Mucosa of rectum (tissue), 2 donors: Measurements from ENCODE around the gene GADL1.

Source experiments
- H3K27ac ChIP-seq, 2 donors: one replicate each; pipeline ENCODE4 v1.7.0; 2013; ENCODE audit warnings: inconsistent platforms in 2 of 2, low read depth in 2 of 2, low read length in 2 of 2
- H3K27me3 ChIP-seq, 2 donors: one replicate each; pipeline ENCODE4 v1.7.0; 2013; ENCODE audit warnings: low read length in 2 of 2; ENCODE audit not compliant: control insufficient read depth in 2 of 2, insufficient read depth in 2 of 2
- H3K36me3 ChIP-seq, 2 donors: one replicate each; pipeline ENCODE4 v1.7.0; 2013; ENCODE audit warnings: low read length in 2 of 2; ENCODE audit not compliant: control insufficient read depth in 2 of 2, insufficient read depth in 2 of 2
- H3K4me1 ChIP-seq, 2 donors: one replicate each; pipeline ENCODE4 v1.7.0; 2013; ENCODE audit warnings: low read length in 2 of 2, mild to moderate bottlenecking in 1 of 2; ENCODE audit not compliant: control insufficient read depth in 2 of 2, insufficient read depth in 2 of 2
- H3K4me3 ChIP-seq, 2 donors: one replicate each; pipeline ENCODE4 v1.7.0; 2013; ENCODE audit warnings: low read length in 2 of 2
- H3K9ac ChIP-seq, 2 donors: one replicate each; pipeline ENCODE4 v1.7.0; 2013; ENCODE audit warnings: low read length in 2 of 2, low read depth in 1 of 2, mild to moderate bottlenecking in 1 of 2
- H3K9me3 ChIP-seq, 2 donors: one replicate each; pipeline ENCODE4 v1.7.0; 2013; ENCODE audit warnings: low read length in 2 of 2; ENCODE audit not compliant: control insufficient read depth in 2 of 2
- donor health status: healthy.
- donor health status: Normal muscosa, but diverticular disease.

GADL1 gene

DNA sequence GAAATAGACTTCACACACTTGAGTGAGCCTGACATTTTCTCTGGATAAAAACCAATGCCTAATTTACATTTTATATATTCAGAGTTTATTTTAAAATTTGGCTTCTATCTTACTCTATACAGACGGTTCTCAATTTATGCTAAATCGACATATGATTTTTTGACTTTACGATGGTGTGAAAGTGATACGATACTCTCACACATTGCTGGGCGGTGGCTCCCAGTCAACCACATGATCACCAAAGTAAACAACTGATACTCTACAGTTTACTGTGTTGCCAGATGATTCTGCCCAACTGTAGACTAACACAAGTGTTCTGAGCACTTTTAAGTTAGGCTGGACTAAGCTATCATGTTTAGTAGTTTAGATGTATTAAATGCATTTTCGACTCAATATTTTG lies 25.1 kb upstream of the GADL1 start:
- H3K4me3 ChIP-seq, result no peak overlapping the region

GRCh38 chr3:30918761-30919160 lies 24.3 kb upstream of the GADL1 start:
- Histone ChIP-seq H3K4me3 (no peak overlapping the region), H3K27ac (no peak overlapping the region), H3K4me1 (no peaks in the 10 kb centered on the region), H3K36me3 (no peaks in the 10 kb centered on the region), H3K9me3 (no peaks in the 10 kb centered on the region), H3K27me3 (peaks cover 0 to 4% of the 10 kb centered on the region in 2 donors), H3K9ac (no peak overlapping the region)

More for the DNA sequence above, 25.1 kb upstream of the GADL1 start:
- H3K27ac ChIP-seq, result no peak overlapping the region
- H3K9ac ChIP-seq, result no peak overlapping the region
- no peaks in the 10 kb centered on the region for H3K9me3 ChIP-seq
- H3K4me1 ChIP-seq, result no peaks in the 10 kb centered on the region
- no peaks in the 10 kb centered on the region for H3K36me3 ChIP-seq
- peaks cover 0 to 4% of the 10 kb centered on the region in 2 donors for H3K27me3 ChIP-seq

DNA sequence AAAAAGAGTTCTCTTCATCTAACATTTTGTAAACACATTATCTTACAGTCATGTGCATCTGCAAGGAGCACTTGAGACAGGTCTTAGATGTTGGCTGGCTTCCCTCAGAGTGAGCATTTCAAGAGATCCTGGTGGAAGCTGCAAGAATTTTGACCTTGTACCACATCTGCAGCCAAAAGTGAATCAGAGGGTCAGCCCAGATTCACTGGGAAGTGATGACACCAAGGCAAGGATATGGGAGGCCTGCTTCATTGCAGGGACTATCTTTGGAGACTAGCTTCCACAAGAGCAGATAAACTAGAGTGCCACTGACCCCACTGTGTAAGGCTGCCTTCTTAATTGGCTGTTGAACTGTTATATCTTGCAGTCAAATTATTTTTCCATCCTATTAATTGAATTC lies 21.3 kb upstream of the GADL1 start:
- Histone ChIP-seq H3K27me3 (no peaks in the 10 kb centered on the region), H3K36me3 (no peaks in the 10 kb centered on the region), H3K9me3 (no peaks in the 10 kb centered on the region), H3K4me1 (no peaks in the 10 kb centered on the region), H3K27ac (no peak overlapping the region), H3K9ac (no peak overlapping the region), H3K4me3 (no peak overlapping the region)

DNA sequence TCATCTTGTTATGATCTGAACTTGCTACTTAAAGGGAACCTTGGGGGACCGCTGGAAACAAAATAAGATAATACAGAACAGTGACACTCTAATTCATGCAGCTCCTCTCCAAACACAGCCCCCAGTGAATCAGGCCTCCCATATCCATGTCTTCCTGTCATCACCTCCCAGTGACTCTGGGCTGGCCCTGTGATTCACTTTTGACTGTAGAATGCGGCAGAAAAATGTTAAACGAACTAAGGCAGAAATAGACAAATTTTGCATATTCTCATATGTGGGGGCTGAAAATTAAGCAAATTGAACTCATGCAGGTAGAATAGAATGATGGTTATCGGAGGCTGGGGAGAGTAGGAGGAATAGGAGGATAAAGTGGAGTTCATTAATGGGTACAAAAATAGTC lies 20.2 kb upstream of the GADL1 start:
- Histone ChIP-seq H3K9me3 (no peaks in the 10 kb centered on the region), H3K27me3 (no peaks in the 10 kb centered on the region), H3K36me3 (no peaks in the 10 kb centered on the region), H3K9ac (no peak overlapping the region), H3K27ac (no peak overlapping the region), H3K4me1 (no peaks in the 10 kb centered on the region), H3K4me3 (no peak overlapping the region)

DNA sequence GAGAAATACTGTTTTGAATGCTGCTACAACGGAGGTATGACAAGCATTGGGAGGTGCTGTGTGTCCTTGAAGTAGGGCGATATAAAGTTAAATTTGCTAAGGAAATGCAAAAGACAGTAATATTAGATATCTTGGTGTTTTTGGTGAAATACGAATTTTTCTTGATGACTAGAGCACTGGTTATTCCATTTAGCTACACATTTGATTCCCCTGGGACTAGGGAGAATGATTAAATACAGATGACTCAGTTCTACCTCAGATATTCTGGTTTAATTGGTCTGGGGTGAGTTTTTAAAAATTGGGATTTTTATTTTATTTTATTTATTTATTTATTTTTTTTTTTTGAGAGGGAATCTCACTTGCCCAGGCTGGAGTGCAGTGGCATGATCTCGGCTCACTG lies 18.7 kb upstream of the GADL1 start:
- no peaks in the 10 kb centered on the region for H3K36me3 ChIP-seq
- H3K4me3 ChIP-seq, result no peak overlapping the region
- H3K27me3 ChIP-seq, result no peaks in the 10 kb centered on the region
- no peaks in the 10 kb centered on the region for H3K9me3 ChIP-seq
- no peak overlapping the region for H3K9ac ChIP-seq
- no peaks in the 10 kb centered on the region for H3K4me1 ChIP-seq
- no peak overlapping the region for H3K27ac ChIP-seq

DNA sequence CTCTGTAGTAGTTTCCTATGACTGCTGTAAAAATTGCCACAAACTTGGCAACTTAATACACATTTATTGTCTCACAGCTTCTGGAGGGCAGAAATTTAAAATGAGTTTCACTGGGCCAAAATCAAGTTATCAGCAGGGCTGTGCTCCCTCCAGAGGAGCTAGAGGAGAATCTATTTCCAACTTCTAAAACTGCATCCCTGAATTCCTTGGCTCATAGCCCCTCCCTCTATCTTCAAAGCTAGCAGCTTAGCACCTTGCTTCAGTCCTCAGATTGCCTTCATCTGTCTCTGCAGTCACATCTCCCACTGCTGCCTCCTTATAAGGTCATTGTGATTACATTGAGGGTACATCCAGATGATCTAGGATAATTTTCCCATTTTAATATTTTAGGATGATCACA lies 17.8 kb upstream of the GADL1 start:
- Histone ChIP-seq H3K4me3 (no peak overlapping the region), H3K9ac (no peak overlapping the region), H3K27ac (no peak overlapping the region), H3K4me1 (no peaks in the 10 kb centered on the region), H3K9me3 (no peaks in the 10 kb centered on the region), H3K27me3 (no peaks in the 10 kb centered on the region), H3K36me3 (no peaks in the 10 kb centered on the region)

DNA sequence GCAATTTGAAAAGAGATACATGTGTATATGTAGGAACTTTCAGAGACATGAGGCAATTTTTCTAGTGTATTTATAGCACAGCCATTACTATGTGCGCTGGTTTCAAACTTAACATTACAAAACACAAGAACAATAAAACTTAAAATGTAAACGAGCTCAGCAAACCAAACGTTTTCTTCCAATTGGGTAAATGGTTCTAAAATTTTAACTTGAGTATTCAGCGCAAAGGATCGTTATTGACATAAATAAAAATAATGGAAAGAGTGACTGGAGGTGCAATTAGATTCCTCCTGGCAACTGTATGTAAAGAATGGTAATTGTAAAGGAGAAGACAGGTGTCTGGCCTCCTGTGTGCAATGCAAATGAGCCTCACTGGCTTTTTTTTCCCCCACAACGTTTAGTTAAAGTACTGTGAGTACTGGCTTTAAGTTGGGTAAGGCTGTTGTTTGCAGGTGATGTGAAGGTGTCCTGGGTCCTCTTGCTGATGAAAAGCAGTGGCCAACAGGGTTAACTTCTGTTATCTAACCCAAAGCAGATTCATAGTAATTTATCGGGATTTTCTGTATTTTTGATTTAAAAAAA lies 14.1 kb upstream of the GADL1 start:
- no peaks in the 10 kb centered on the region for H3K36me3 ChIP-seq
- no peaks in the 10 kb centered on the region for H3K27me3 ChIP-seq
- H3K27ac ChIP-seq, result no peak overlapping the region

GRCh38 chr3:30904996-30905395 lies 10.5 kb upstream of the GADL1 start:
- H3K9me3 ChIP-seq, result no peaks in the 10 kb centered on the region
- no peak overlapping the region for H3K4me3 ChIP-seq
- H3K27me3 ChIP-seq, result no peaks in the 10 kb centered on the region

More for the DNA sequence above, 14.1 kb upstream of the GADL1 start:
- H3K4me1 ChIP-seq, result no peaks in the 10 kb centered on the region
- H3K9ac ChIP-seq, result no peak overlapping the region
- no peak overlapping the region for H3K4me3 ChIP-seq
- H3K9me3 ChIP-seq, result no peaks in the 10 kb centered on the region

DNA sequence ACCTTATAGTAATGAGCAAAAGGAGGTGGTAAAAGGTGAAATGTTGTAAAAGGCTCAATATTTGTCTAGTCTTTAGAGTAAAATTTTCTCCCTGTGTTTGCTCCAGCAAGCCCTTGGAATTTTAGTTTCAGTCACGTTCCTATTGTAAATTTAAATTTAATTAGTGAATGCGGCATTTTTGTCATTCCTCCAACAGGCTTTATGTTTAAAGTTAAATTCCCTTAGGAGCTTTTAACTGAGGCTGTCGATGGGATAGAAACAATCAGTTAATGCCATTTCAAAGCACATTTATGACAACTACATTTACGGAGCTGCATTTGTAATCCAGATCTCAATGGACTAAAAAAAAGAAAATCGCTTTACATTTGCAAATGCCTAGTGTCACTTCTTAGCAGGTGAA lies 868 bp upstream of the GADL1 start:
- H3K36me3 ChIP-seq, result no peaks in the 10 kb centered on the region
- no peak overlapping the region for H3K4me3 ChIP-seq
- no peaks in the 10 kb centered on the region for H3K4me1 ChIP-seq
- no peak overlapping the region for H3K9ac ChIP-seq
- no peak overlapping the region for H3K27ac ChIP-seq
- peaks cover 10 to 19% of the 10 kb centered on the region in 2 donors for H3K27me3 ChIP-seq
- H3K9me3 ChIP-seq, result no peaks in the 10 kb centered on the region

More at GRCh38 chr3:30904996-30905395, 10.5 kb upstream of the GADL1 start:
- Histone ChIP-seq H3K9ac (no peak overlapping the region), H3K4me1 (no peaks in the 10 kb centered on the region), H3K36me3 (no peaks in the 10 kb centered on the region), H3K27ac (no peak overlapping the region)

DNA sequence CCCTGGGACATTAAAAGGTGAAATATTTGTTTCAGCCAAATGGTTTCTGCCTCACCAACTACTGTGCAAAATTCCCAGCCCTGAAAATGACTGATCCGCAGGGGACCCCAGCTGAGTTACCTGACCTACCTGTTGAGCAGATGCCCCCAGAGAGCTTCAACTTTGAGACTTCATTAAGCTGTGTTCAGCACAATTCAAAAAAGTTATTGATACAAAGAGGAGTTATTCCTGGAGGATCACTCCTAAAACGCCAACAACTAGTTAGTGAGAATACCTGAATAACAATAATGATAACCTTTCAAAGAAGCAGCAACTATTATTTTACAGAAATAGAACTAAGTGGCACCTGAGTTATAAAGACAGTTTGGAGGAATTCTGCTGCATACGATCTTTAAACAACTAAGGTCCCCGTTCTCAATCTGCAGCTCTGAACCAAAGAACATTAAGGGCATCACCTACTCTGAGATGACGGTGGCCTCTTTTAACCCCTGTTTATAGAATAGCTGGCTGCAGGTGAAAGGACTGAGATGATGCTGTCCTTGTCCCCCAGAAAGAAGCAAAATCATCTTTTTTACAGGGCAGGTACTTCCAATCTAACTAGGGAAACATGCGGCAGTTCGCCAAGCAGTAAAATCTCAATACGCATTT lies 659 bp downstream of the GADL1 start:
- H3K4me3 ChIP-seq, result no peak overlapping the region
- H3K27ac ChIP-seq, result no peak overlapping the region
- H3K4me1 ChIP-seq, result no peaks in the 10 kb centered on the region
- H3K36me3 ChIP-seq, result no peaks in the 10 kb centered on the region
- peaks cover 10 to 19% of the 10 kb centered on the region in 2 donors for H3K27me3 ChIP-seq
- no peak overlapping the region for H3K9ac ChIP-seq
- no peaks in the 10 kb centered on the region for H3K9me3 ChIP-seq
